D341Med (cell line): ENCODE data around the gene ABCA7.

Experiments used
- DNase-seq: peaks from one replicate; pipeline ENCODE4 v3.0.0; 2012; ENCODE audit warnings: low spot score

The ABCA7 gene

GRCh38 chr19:1072371-1073015 is 32.6 kb downstream of the ABCA7 start:
- no peak for DNase-seq

GRCh38 chr19:1073063-1073955 is 33.4 kb downstream of the ABCA7 start:
- DNase-seq: no peak

- DNase-seq: no peak
These were observed 34.1 kb downstream of the ABCA7 start for GRCh38 chr19:1073956-1074517.

GRCh38 chr19:1074544-1075283 is 34.8 kb downstream of the ABCA7 start:
- DNase-seq: peak; percentile 100

- DNase-seq: no peak
These were observed 36.1 kb downstream of the ABCA7 start for GRCh38 chr19:1076046-1076386.

GRCh38 chr19:1076951-1077350 is 37.0 kb downstream of the ABCA7 start:
- DNase-seq: no peak

- DNase-seq: no peak
These were observed 39.7 kb downstream of the ABCA7 start for GRCh38 chr19:1079566-1080111.

GRCh38 chr19:1080360-1081161 is 40.7 kb downstream of the ABCA7 start:
- DNase-seq: no peak

GRCh38 chr19:1081301-1082164 is 41.6 kb downstream of the ABCA7 start:
- no peak for DNase-seq

- peak; percentile 95 for DNase-seq
These were observed 42.4 kb downstream of the ABCA7 start for GRCh38 chr19:1082165-1082927.

GRCh38 chr19:1082928-1083816 is 43.3 kb downstream of the ABCA7 start:
- DNase-seq: no peak

GRCh38 chr19:1084024-1084868 is 44.3 kb downstream of the ABCA7 start:
- DNase-seq: no peak

- DNase-seq: no peak
These were observed 45.2 kb downstream of the ABCA7 start for GRCh38 chr19:1085053-1085658.

GRCh38 chr19:1085676-1086442 is 46.0 kb downstream of the ABCA7 start:
- DNase-seq: no peak

- DNase-seq: no peak
These were observed 46.7 kb downstream of the ABCA7 start for GRCh38 chr19:1086613-1087012.

GRCh38 chr19:1087813-1088415 is 48.0 kb downstream of the ABCA7 start:
- DNase-seq: no peak
